ENCODE results near the gene P2RX3.

- TF ChIP-seq EP300 (IDR thresholded peaks at IDR 0.05; ENCODE audit: low read depth) (no peak), CTCF (IDR thresholded peaks at IDR 0.05) (no peak), POLR2A (IDR thresholded peaks at IDR 0.05) (no peak)
These were observed 15.7 kb downstream of the P2RX3 start for GRCh38 chr11:57353852-57354251.

Measured in transverse colon (tissue), 3 donors.